ENCODE results near the gene MRO.
"Not testable (repeated sequence)": the region's sequence is repeated elsewhere in the genome, so short reads cannot be mapped to it uniquely, and the experiment has no call there.

MRO gene

DNA sequence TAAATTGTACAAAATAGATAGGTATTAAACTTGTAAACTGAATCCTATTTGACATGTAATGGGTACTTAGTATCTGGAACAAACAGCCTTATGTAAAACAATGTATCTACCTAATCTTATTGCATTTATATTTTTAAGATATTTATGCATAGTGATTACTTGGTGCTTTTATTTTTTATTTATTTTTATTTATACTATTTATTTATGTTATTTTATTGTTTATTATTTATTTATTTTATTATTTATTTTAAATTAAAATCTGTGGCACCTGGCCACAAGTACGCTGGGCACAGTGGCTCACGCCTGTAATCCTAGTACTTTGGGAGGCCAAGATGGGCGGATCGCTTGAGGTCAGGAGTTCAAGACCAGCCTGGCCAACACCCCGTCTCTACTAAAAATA, 26.9 kb downstream of the MRO start:
- H3K9ac ChIP-seq (ENCODE audit: low read depth, low read length), result no peak overlapping the region
- no peaks in the 10 kb centered on the region for H3K4me1 ChIP-seq (ENCODE audit: control insufficient read depth, insufficient read depth, low read length)
- no peak overlapping the region for H3K27ac ChIP-seq (ENCODE audit: low read depth, low read length)
- no peaks in the 10 kb centered on the region for H3K9me3 ChIP-seq (ENCODE audit: control insufficient read depth, insufficient read depth, low read length)
- H3K36me3 ChIP-seq (ENCODE audit: control insufficient read depth, insufficient read depth, low read length), result no peaks in the 10 kb centered on the region
- H3K4me3 ChIP-seq (ENCODE audit: low read depth, low read length), result no peak overlapping the region
- H3K27me3 ChIP-seq (ENCODE audit: control insufficient read depth, insufficient read depth, low read length), result no peaks in the 10 kb centered on the region

DNA sequence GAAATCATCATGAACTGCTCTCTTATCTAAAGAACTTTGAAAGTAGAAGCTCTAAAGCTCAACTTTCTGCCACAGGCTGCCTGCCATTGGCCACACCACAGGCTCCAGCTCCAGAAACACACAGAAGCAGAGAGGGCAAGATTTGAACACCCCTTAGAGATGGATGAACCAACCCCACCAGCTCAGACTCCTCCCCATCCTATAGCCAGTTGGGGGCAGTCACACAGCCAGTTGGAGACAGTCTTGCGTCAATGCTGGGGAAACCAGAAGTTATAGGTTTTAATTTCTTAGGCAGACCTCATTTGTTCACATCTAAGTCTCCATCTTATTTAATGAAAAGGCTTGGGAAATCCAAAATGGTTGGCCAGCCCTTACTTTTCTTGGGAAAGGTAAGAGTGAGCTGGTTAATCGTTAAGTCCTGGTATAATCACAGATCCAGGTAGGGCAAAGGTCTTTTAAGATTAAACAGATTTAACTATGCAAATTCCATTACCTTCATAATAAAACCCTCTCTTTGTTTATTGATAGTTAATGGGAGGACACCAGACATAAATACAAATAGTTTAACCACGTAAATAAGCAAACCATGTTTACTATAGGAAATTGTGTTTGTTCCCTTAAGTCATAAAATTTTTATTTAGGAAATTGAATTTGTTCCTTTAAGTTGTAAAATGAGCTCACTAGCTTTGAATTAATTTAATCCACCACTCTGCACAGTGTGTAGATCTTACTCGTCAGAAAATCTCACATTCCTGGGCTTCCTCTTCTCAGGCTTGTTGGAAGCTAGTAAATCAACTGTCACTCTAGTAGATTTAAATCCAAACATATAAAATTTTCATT, 28.0 kb downstream of the MRO start:
- no peaks in the 10 kb centered on the region for H3K27me3 ChIP-seq (ENCODE audit: control insufficient read depth, insufficient read depth, low read length)
- no peak overlapping the region for H3K9ac ChIP-seq (ENCODE audit: low read depth, low read length)
- H3K27ac ChIP-seq (ENCODE audit: low read depth, low read length), result no peak overlapping the region
- H3K4me3 ChIP-seq (ENCODE audit: low read depth, low read length), result no peak overlapping the region
- H3K4me1 ChIP-seq (ENCODE audit: control insufficient read depth, insufficient read depth, low read length), result no peaks in the 10 kb centered on the region
- no peaks in the 10 kb centered on the region for H3K36me3 ChIP-seq (ENCODE audit: control insufficient read depth, insufficient read depth, low read length)
- no peaks in the 10 kb centered on the region for H3K9me3 ChIP-seq (ENCODE audit: control insufficient read depth, insufficient read depth, low read length)

GRCh38 chr18:50790948-50791347, 28.9 kb downstream of the MRO start:
- Histone ChIP-seq H3K9ac (ENCODE audit: low read depth, low read length) (no peak overlapping the region), H3K4me3 (ENCODE audit: low read depth, low read length) (no peak overlapping the region), H3K9me3 (ENCODE audit: control insufficient read depth, insufficient read depth, low read length) (no peaks in the 10 kb centered on the region), H3K27ac (ENCODE audit: low read depth, low read length) (no peak overlapping the region), H3K4me1 (ENCODE audit: control insufficient read depth, insufficient read depth, low read length) (no peaks in the 10 kb centered on the region), H3K36me3 (ENCODE audit: control insufficient read depth, insufficient read depth, low read length) (no peaks in the 10 kb centered on the region), H3K27me3 (ENCODE audit: control insufficient read depth, insufficient read depth, low read length) (no peaks in the 10 kb centered on the region)

DNA sequence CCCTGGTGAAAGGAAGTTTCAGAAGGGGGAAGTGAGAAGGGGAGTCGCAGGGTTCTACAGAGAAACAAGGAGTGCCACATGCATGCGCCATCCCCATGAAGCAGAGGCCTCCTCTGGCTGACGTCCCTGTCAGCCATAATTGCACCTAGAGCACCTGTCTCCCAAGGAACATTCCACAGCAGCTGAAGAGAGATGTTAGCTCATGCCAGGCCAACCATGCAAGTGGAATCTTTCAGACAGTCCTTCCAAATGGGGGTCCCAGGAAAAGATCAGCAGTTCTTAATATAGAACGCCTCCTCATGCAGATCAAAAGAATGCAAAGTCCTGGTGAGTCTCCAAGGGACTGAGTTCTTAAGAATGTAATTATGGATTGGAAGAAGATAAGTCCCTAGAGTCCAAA, 29.6 kb downstream of the MRO start:
- H3K27me3 ChIP-seq (ENCODE audit: control insufficient read depth, insufficient read depth, low read length), result no peaks in the 10 kb centered on the region
- H3K36me3 ChIP-seq (ENCODE audit: control insufficient read depth, insufficient read depth, low read length), result no peaks in the 10 kb centered on the region
- no peaks in the 10 kb centered on the region for H3K9me3 ChIP-seq (ENCODE audit: control insufficient read depth, insufficient read depth, low read length)
- no peaks in the 10 kb centered on the region for H3K4me1 ChIP-seq (ENCODE audit: control insufficient read depth, insufficient read depth, low read length)
- no peak overlapping the region for H3K27ac ChIP-seq (ENCODE audit: low read depth, low read length)
- H3K4me3 ChIP-seq (ENCODE audit: low read depth, low read length), result no peak overlapping the region
- no peak overlapping the region for H3K9ac ChIP-seq (ENCODE audit: low read depth, low read length)

GRCh38 chr18:50788284-50788683, 31.5 kb downstream of the MRO start:
- Histone ChIP-seq H3K27me3 (ENCODE audit: control insufficient read depth, insufficient read depth, low read length) (no peaks in the 10 kb centered on the region), H3K4me3 (ENCODE audit: low read depth, low read length) (no peak overlapping the region), H3K9ac (ENCODE audit: low read depth, low read length) (no peak overlapping the region), H3K4me1 (ENCODE audit: control insufficient read depth, insufficient read depth, low read length) (peaks cover 5% of the 10 kb centered on the region; the same call in 1 of the 2 replicates), H3K27ac (ENCODE audit: low read depth, low read length) (no peak overlapping the region), H3K36me3 (ENCODE audit: control insufficient read depth, insufficient read depth, low read length) (no peaks in the 10 kb centered on the region), H3K9me3 (ENCODE audit: control insufficient read depth, insufficient read depth, low read length) (no peaks in the 10 kb centered on the region)

- no peak overlapping the region for H3K27ac ChIP-seq (ENCODE audit: low read depth, low read length)
- H3K4me1 ChIP-seq (ENCODE audit: control insufficient read depth, insufficient read depth, low read length), result peaks cover 5% of the 10 kb centered on the region; the same call in 1 of the 2 replicates
- H3K9ac ChIP-seq (ENCODE audit: low read depth, low read length), result no peak overlapping the region
- no peaks in the 10 kb centered on the region for H3K36me3 ChIP-seq (ENCODE audit: control insufficient read depth, insufficient read depth, low read length)
- no peaks in the 10 kb centered on the region for H3K27me3 ChIP-seq (ENCODE audit: control insufficient read depth, insufficient read depth, low read length)
- no peak overlapping the region for H3K4me3 ChIP-seq (ENCODE audit: low read depth, low read length)
- H3K9me3 ChIP-seq (ENCODE audit: control insufficient read depth, insufficient read depth, low read length), result no peaks in the 10 kb centered on the region; the same call in 1 of the 2 replicates
Observed at GRCh38 chr18:50786864-50787263, 33.0 kb downstream of the MRO start.

DNA sequence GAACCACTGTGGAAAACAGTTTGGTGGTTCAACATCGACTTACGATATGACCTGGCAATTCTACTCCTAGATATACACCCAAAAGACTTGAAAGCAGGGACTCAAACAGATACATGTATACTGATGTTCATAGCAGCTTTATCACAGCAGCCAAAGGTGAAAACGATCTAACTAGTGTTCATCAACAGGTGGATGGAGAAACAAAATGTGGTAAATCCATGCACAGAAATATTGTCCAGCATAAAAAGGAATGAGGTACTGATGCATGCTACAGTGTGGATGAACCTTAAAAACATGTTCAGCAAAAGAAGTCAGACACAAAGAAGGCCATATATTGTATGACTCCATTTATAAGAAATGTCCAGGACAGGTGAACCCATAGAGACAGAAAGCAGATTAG, 36.3 kb downstream of the MRO start:
- Histone ChIP-seq H3K9me3 (ENCODE audit: control insufficient read depth, insufficient read depth, low read length) (no peaks in the 10 kb centered on the region; the same call in 1 of the 2 replicates), H3K27ac (ENCODE audit: low read depth, low read length) (no peak overlapping the region), H3K9ac (ENCODE audit: low read depth, low read length) (no peak overlapping the region), H3K4me1 (ENCODE audit: control insufficient read depth, insufficient read depth, low read length) (peaks cover 11% of the 10 kb centered on the region), H3K27me3 (ENCODE audit: control insufficient read depth, insufficient read depth, low read length) (no peaks in the 10 kb centered on the region), H3K4me3 (ENCODE audit: low read depth, low read length) (no peak overlapping the region), H3K36me3 (ENCODE audit: control insufficient read depth, insufficient read depth, low read length) (no peaks in the 10 kb centered on the region)

- H3K9ac ChIP-seq (ENCODE audit: low read depth, low read length); H3K4me3 ChIP-seq (ENCODE audit: low read depth, low read length); H3K36me3 ChIP-seq (ENCODE audit: control insufficient read depth, insufficient read depth, low read length); H3K27ac ChIP-seq (ENCODE audit: low read depth, low read length); H3K9me3 ChIP-seq (ENCODE audit: control insufficient read depth, insufficient read depth, low read length); H3K27me3 ChIP-seq (ENCODE audit: control insufficient read depth, insufficient read depth, low read length): not testable (repeated sequence)
- peaks cover 13% of the 10 kb centered on the region for H3K4me1 ChIP-seq (ENCODE audit: control insufficient read depth, insufficient read depth, low read length)
Observed at GRCh38 chr18:50779021-50779420, 40.8 kb downstream of the MRO start.

GRCh38 chr18:50776383-50776782, 43.4 kb downstream of the MRO start:
- H3K9ac ChIP-seq (ENCODE audit: low read depth, low read length), result no peak overlapping the region

GRCh38 chr18:50775726-50776125, 44.1 kb downstream of the MRO start:
- Histone ChIP-seq H3K4me3 (ENCODE audit: low read depth, low read length) (no peak overlapping the region), H3K27ac (ENCODE audit: low read depth, low read length) (no peak overlapping the region), H3K9ac (ENCODE audit: low read depth, low read length) (no peak overlapping the region)

More at GRCh38 chr18:50776383-50776782, 43.4 kb downstream of the MRO start:
- H3K27ac ChIP-seq (ENCODE audit: low read depth, low read length), result no peak overlapping the region
- H3K36me3 ChIP-seq (ENCODE audit: control insufficient read depth, insufficient read depth, low read length), result no peaks in the 10 kb centered on the region
- H3K4me1 ChIP-seq (ENCODE audit: control insufficient read depth, insufficient read depth, low read length), result peaks cover 13% of the 10 kb centered on the region
- no peak overlapping the region for H3K4me3 ChIP-seq (ENCODE audit: low read depth, low read length)
- no peaks in the 10 kb centered on the region for H3K9me3 ChIP-seq (ENCODE audit: control insufficient read depth, insufficient read depth, low read length)
- no peaks in the 10 kb centered on the region for H3K27me3 ChIP-seq (ENCODE audit: control insufficient read depth, insufficient read depth, low read length)

DNA sequence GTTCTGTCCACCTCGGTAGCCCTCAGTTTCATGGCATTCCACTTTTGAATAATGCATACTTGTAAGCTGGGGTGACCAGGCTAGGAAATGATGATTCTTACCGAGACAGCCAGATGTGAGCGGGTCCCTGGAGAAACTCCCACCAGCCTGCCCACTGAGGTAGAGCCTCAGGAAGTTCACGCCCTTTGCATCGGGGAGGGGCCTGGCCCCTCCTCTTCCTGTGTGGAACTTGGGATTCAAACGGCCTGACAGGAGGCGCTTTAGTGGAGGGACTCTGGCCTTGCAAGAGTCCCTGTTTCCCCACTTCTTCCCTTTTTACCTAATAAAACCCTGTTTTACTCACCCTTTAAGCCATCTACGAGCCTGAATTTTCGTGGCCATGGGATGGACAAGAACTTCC, 44.6 kb downstream of the MRO start:
- no peak overlapping the region for H3K27ac ChIP-seq (ENCODE audit: low read depth, low read length)
- no peaks in the 10 kb centered on the region for H3K36me3 ChIP-seq (ENCODE audit: control insufficient read depth, insufficient read depth, low read length)
- H3K4me1 ChIP-seq (ENCODE audit: control insufficient read depth, insufficient read depth, low read length), result peaks cover 11% of the 10 kb centered on the region
- H3K9me3 ChIP-seq (ENCODE audit: control insufficient read depth, insufficient read depth, low read length), result no peaks in the 10 kb centered on the region
- H3K4me3 ChIP-seq (ENCODE audit: low read depth, low read length), result no peak overlapping the region
- no peak overlapping the region for H3K9ac ChIP-seq (ENCODE audit: low read depth, low read length)
- no peaks in the 10 kb centered on the region for H3K27me3 ChIP-seq (ENCODE audit: control insufficient read depth, insufficient read depth, low read length)

More at GRCh38 chr18:50775726-50776125, 44.1 kb downstream of the MRO start:
- Histone ChIP-seq H3K36me3 (ENCODE audit: control insufficient read depth, insufficient read depth, low read length) (no peaks in the 10 kb centered on the region), H3K9me3 (ENCODE audit: control insufficient read depth, insufficient read depth, low read length) (no peaks in the 10 kb centered on the region), H3K4me1 (ENCODE audit: control insufficient read depth, insufficient read depth, low read length) (peaks cover 13% of the 10 kb centered on the region), H3K27me3 (ENCODE audit: control insufficient read depth, insufficient read depth, low read length) (no peaks in the 10 kb centered on the region)

All from HUES48 (cell line).